ENCODE data around the gene ACAD8.
"Not testable (repeated sequence)": the region's sequence is repeated elsewhere in the genome, so short reads cannot be mapped to it uniquely, and the experiment has no call there.

ACAD8 gene

GRCh38 chr11:134267966-134268365 lies 14.6 kb downstream of the ACAD8 start:
- no peak for DNase-seq (ENCODE audit: low read depth)

GRCh38 chr11:134270250-134270714 lies 16.9 kb downstream of the ACAD8 start:
- DNase-seq (ENCODE audit: low read depth), result no peak

GRCh38 chr11:134271978-134272377 lies 18.6 kb downstream of the ACAD8 start:
- no peak for DNase-seq (ENCODE audit: low read depth)

GRCh38 chr11:134272381-134273316 lies 19.3 kb downstream of the ACAD8 start:
- no peak for DNase-seq (ENCODE audit: low read depth)

GRCh38 chr11:134273317-134273712 lies 19.9 kb downstream of the ACAD8 start:
- no peak for DNase-seq (ENCODE audit: low read depth)

GRCh38 chr11:134275188-134275533 lies 21.8 kb downstream of the ACAD8 start:
- DNase-seq (ENCODE audit: low read depth), result no peak

- DNase-seq (ENCODE audit: low read depth), result peak; percentile 64
These were observed 22.4 kb downstream of the ACAD8 start, which contains the start of gene GLB1L3 for GRCh38 chr11:134275534-134276395. Gene GLB1L3, plus strand, starts transcription at chr11:134276379. Its CDS starts 362 bp downstream, at chr11:134276741.

GRCh38 chr11:134276396-134277182 lies 23.2 kb downstream of the ACAD8 start:
- DNase-seq (ENCODE audit: low read depth), result no peak

- no peak for DNase-seq (ENCODE audit: low read depth)
These were observed 24.0 kb downstream of the ACAD8 start for GRCh38 chr11:134277183-134278001.

- no peak for DNase-seq (ENCODE audit: low read depth)
These were observed 25.0 kb downstream of the ACAD8 start for GRCh38 chr11:134278356-134278755.

GRCh38 chr11:134281635-134282034 lies 28.3 kb downstream of the ACAD8 start:
- DNase-seq (ENCODE audit: low read depth), result not testable (repeated sequence)

GRCh38 chr11:134282121-134283045 lies 29.0 kb downstream of the ACAD8 start:
- DNase-seq (ENCODE audit: low read depth), result no peak

- no peak for DNase-seq (ENCODE audit: low read depth)
These were observed 30.3 kb downstream of the ACAD8 start for GRCh38 chr11:134283461-134284230.

- not testable (repeated sequence) for DNase-seq (ENCODE audit: low read depth)
These were observed 31.0 kb downstream of the ACAD8 start for GRCh38 chr11:134284349-134284748.

GRCh38 chr11:134287561-134287960 lies 34.2 kb downstream of the ACAD8 start:
- no peak for DNase-seq (ENCODE audit: low read depth)

GRCh38 chr11:134288486-134288885 lies 35.1 kb downstream of the ACAD8 start:
- DNase-seq (ENCODE audit: low read depth), result no peak

- no peak for DNase-seq (ENCODE audit: low read depth)
These were observed 35.8 kb downstream of the ACAD8 start for GRCh38 chr11:134289167-134289566.

GRCh38 chr11:134289789-134290188 lies 36.4 kb downstream of the ACAD8 start:
- no peak for DNase-seq (ENCODE audit: low read depth)

GRCh38 chr11:134290646-134291045 lies 37.3 kb downstream of the ACAD8 start:
- DNase-seq (ENCODE audit: low read depth), result no peak
